HG02798 (cell line): Measurements from ENCODE around the gene HBZ.
"Not testable (repeated sequence)": the region's sequence is repeated elsewhere in the genome, so short reads cannot be mapped to it uniquely, and the experiment has no call there.

Experiments used
- ATAC-seq: cut with Tn5 transposase; IDR thresholded peaks from one replicate; pipeline ENCODE4 v1.9.1; 2021; ENCODE audit warnings: mild to moderate bottlenecking; ENCODE audit not compliant: unreplicated experiment, poor library complexity

The HBZ gene

DNA sequence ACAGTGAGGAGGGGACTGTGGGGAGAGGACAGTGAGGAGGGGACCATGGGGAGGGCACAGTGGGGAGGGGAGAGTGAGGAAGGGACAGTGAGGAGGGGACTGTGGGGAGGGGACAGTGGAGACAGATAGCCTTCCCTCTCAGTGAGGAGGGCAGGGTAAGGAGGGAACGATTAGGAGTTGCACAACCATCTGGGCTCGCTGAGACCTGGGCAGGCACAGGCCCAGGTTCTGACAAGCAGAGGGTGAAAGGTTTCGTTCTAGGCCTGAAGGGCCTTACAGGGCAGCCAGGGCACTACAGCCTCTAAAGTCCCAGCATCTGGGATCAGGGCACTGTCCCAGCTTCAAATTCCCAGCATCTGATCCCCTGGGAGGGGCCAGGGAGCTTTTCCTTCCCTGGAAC lies 11.3 kb downstream of the HBZ start:
- not testable (repeated sequence) for ATAC-seq

- ATAC-seq = not testable (repeated sequence)
Observed at GRCh38 chr16:164134-164823, 11.8 kb downstream of the HBZ start.

- no peak for ATAC-seq
Observed at GRCh38 chr16:164827-165538, 12.5 kb downstream of the HBZ start.

GRCh38 chr16:165539-166374 lies 13.3 kb downstream of the HBZ start, which contains the start of gene HBM:
HBM (plus strand) TSS chr16:165978; CDS start chr16:165998, 20 bp downstream.
- no peak for ATAC-seq

- ATAC-seq = no peak
Observed at GRCh38 chr16:166375-167121, 14.1 kb downstream of the HBZ start.

- no peak for ATAC-seq
Observed at GRCh38 chr16:167122-167690, 14.8 kb downstream of the HBZ start.

DNA sequence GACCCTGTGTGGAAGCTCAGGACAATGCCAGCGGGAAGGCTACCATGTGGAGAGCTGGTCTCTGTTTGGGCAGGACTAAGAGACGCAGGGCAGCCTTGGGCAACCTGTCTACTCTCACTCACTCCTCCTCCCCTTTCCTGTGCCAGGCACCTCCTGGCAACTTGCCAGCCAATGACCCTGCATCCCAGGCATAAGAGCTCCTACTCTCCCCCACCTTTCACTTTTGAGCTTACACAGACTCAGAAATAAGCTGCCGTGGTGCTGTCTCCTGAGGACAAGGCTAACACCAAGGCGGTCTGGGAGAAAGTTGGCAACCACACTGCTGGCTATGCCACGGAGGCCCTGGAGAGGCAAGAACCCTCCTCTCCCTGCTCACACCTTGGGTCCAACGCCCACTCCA lies 16.0 kb downstream of the HBZ start:
- no peak for ATAC-seq

DNA sequence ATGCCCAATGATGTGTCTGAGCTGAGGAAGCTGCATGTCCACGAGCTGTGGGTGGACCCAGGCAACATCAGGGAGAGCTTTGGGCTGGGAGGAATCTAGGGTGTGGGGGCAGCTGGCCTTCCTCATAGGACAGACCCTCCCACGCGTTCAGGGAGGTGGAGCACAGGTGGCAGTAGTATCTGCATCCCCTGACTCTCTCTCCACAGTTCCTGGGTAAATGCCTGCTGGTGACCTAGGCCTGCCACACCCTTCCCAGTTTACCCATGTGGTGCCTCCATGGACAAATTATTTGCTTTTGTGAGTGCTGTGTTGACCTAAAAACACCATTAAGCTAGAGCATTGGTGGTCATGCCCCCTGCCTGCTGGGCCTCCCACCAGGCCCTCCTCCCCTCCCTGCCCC lies 16.6 kb downstream of the HBZ start:
- ATAC-seq = no peak

DNA sequence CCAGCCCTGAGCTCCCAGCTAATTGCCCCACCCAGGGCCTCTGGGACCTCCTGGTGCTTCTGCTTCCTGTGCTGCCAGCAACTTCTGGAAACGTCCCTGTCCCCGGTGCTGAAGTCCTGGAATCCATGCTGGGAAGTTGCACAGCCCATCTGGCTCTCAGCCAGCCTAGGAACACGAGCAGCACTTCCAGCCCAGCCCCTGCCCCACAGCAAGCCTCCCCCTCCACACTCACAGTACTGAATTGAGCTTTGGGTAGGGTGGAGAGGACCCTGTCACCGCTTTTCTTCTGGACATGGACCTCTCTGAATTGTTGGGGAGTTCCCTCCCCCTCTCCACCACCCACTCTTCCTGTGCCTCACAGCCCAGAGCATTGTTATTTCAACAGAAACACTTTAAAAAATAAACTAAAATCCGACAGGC lies 17.7 kb downstream of the HBZ start:
- not testable (repeated sequence) for ATAC-seq

GRCh38 chr16:170788-171187 lies 18.3 kb downstream of the HBZ start:
- ATAC-seq = no peak

DNA sequence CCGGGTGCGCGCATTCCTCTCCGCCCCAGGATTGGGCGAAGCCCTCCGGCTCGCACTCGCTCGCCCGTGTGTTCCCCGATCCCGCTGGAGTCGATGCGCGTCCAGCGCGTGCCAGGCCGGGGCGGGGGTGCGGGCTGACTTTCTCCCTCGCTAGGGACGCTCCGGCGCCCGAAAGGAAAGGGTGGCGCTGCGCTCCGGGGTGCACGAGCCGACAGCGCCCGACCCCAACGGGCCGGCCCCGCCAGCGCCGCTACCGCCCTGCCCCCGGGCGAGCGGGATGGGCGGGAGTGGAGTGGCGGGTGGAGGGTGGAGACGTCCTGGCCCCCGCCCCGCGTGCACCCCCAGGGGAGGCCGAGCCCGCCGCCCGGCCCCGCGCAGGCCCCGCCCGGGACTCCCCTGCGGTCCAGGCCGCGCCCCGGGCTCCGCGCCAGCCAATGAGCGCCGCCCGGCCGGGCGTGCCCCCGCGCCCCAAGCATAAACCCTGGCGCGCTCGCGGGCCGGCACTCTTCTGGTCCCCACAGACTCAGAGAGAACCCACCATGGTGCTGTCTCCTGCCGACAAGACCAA lies 20.0 kb downstream of the HBZ start, which contains the start of gene HBA2:
Gene HBA2 (plus strand): TSS at position 503 of the 568 bp plus-strand sequence. CDS start 37 bp downstream, at position 540.
- ATAC-seq = not testable (repeated sequence)

DNA sequence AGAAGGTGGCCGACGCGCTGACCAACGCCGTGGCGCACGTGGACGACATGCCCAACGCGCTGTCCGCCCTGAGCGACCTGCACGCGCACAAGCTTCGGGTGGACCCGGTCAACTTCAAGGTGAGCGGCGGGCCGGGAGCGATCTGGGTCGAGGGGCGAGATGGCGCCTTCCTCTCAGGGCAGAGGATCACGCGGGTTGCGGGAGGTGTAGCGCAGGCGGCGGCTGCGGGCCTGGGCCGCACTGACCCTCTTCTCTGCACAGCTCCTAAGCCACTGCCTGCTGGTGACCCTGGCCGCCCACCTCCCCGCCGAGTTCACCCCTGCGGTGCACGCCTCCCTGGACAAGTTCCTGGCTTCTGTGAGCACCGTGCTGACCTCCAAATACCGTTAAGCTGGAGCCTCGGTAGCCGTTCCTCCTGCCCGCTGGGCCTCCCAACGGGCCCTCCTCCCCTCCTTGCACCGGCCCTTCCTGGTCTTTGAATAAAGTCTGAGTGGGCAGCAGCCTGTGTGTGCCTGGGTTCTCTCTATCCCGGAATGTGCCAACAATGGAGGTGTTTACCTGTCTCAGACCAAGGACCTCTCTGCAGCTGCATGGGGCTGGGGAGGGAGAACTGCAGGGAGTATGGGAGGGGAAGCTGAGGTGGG lies 20.9 kb downstream of the HBZ start:
- not testable (repeated sequence) for ATAC-seq

GRCh38 chr16:173928-174769 lies 21.7 kb downstream of the HBZ start:
- not testable (repeated sequence) for ATAC-seq

DNA sequence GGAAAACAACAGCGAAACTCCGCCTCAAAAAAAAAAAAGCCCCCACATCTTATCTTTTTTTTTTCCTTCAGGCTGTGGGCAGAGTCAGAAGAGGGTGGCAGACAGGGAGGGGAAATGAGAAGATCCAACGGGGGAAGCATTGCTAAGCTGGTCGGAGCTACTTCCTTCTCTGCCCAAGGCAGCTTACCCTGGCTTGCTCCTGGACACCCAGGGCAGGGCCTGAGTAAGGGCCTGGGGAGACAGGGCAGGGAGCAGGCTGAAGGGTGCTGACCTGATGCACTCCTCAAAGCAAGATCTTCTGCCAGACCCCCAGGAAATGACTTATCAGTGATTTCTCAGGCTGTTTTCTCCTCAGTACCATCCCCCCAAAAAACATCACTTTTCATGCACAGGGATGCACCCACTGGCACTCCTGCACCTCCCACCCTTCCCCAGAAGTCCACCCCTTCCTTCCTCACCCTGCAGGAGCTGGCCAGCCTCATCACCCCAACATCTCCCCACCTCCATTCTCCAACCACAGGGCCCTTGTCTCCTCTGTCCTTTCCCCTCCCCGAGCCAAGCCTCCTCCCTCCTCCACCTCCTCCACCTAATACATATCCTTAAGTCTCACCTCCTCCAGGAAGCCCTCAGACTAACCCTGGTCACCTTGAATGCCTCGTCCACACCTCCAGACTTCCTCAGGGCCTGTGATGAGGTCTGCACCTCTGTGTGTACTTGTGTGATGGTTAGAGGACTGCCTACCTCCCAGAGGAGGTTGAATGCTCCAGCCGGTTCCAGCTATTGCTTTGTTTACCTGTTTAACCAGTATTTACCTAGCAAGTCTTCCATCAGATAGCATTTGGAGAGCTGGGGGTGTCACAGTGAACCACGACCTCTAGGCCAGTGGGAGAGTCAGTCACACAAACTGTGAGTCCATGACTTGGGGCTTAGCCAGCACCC lies 22.8 kb downstream of the HBZ start:
- ATAC-seq = no peak

- not testable (repeated sequence) for ATAC-seq
Observed at GRCh38 chr16:176006-176405, 23.6 kb downstream of the HBZ start.

DNA sequence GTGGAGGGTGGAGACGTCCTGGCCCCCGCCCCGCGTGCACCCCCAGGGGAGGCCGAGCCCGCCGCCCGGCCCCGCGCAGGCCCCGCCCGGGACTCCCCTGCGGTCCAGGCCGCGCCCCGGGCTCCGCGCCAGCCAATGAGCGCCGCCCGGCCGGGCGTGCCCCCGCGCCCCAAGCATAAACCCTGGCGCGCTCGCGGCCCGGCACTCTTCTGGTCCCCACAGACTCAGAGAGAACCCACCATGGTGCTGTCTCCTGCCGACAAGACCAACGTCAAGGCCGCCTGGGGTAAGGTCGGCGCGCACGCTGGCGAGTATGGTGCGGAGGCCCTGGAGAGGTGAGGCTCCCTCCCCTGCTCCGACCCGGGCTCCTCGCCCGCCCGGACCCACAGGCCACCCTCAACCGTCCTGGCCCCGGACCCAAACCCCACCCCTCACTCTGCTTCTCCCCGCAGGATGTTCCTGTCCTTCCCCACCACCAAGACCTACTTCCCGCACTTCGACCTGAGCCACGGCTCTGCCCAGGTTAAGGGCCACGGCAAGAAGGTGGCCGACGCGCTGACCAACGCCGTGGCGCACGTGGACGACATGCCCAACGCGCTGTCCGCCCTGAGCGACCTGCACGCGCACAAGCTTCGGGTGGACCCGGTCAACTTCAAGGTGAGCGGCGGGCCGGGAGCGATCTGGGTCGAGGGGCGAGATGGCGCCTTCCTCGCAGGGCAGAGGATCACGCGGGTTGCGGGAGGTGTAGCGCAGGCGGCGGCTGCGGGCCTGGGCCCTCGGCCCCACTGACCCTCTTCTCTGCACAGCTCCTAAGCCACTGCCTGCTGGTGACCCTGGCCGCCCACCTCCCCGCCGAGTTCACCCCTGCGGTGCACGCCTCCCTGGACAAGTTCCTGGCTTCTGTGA lies 24.3 kb downstream of the HBZ start, which contains the start of gene HBA1:
Gene HBA1 (plus strand): TSS at position 204 of the 906 bp plus-strand sequence. CDS start 37 bp downstream, at position 241.
- ATAC-seq = not testable (repeated sequence)
